HG03139 (cell line): ENCODE data around the gene RAB10.
"Not testable (repeated sequence)": the region's sequence is repeated elsewhere in the genome, so short reads cannot be mapped to it uniquely, and the experiment has no call there.

Source experiments
- ATAC-seq: cut with Tn5 transposase; IDR thresholded peaks from one replicate; pipeline ENCODE4 v1.9.1; 2021; ENCODE audit not compliant: unreplicated experiment

The RAB10 gene

GRCh38 chr2:26086779-26087178 lies 52.9 kb downstream of the RAB10 start:
- ATAC-seq: no peak

- no peak for ATAC-seq
Measured at GRCh38 chr2:26088038-26088643, 54.3 kb downstream of the RAB10 start.

GRCh38 chr2:26088931-26089330 lies 55.0 kb downstream of the RAB10 start:
- not testable (repeated sequence) for ATAC-seq

GRCh38 chr2:26089337-26089736 lies 55.5 kb downstream of the RAB10 start:
- ATAC-seq: no peak

GRCh38 chr2:26095758-26096157 lies 61.9 kb downstream of the RAB10 start:
- ATAC-seq: no peak

GRCh38 chr2:26099933-26100332 lies 66.0 kb downstream of the RAB10 start:
- ATAC-seq: no peak

GRCh38 chr2:26100384-26100783 lies 66.5 kb downstream of the RAB10 start:
- ATAC-seq: no peak

- no peak for ATAC-seq
Measured at GRCh38 chr2:26103752-26104151, 69.9 kb downstream of the RAB10 start.

GRCh38 chr2:26108701-26109100 lies 74.8 kb downstream of the RAB10 start:
- not testable (repeated sequence) for ATAC-seq

GRCh38 chr2:26112201-26112600 lies 78.3 kb downstream of the RAB10 start:
- ATAC-seq: no peak

GRCh38 chr2:26114151-26114550 lies 80.3 kb downstream of the RAB10 start:
- no peak for ATAC-seq

GRCh38 chr2:26118682-26119081 lies 84.8 kb downstream of the RAB10 start:
- ATAC-seq: no peak

- ATAC-seq: no peak
Measured at GRCh38 chr2:26119521-26119920, 85.6 kb downstream of the RAB10 start.

GRCh38 chr2:26122630-26123029 lies 88.7 kb downstream of the RAB10 start:
- no peak for ATAC-seq

GRCh38 chr2:26123426-26123825 lies 89.5 kb downstream of the RAB10 start:
- ATAC-seq: no peak

- ATAC-seq: no peak
Measured at GRCh38 chr2:26126074-26126473, 92.2 kb downstream of the RAB10 start.

- no peak for ATAC-seq
Measured at GRCh38 chr2:26128176-26128575, 94.3 kb downstream of the RAB10 start.

- ATAC-seq: no peak
Measured at GRCh38 chr2:26130763-26131162, 96.9 kb downstream of the RAB10 start.

- ATAC-seq: no peak
Measured at GRCh38 chr2:26136451-26136850, 102.6 kb downstream of the RAB10 start.

GRCh38 chr2:26139269-26140183 lies 105.6 kb downstream of the RAB10 start:
- no peak for ATAC-seq

- ATAC-seq: no peak
Measured at GRCh38 chr2:26141145-26141769, 107.4 kb downstream of the RAB10 start.

- ATAC-seq: no peak
Measured at GRCh38 chr2:26144031-26144430, 110.1 kb downstream of the RAB10 start.
